ENCODE results near the gene SIGLEC11. TPM values are rescaled to one million over a fixed set of nuclear protein-coding genes. Genes with fewer than 3 reads are reported as not detected.

The SIGLEC11 gene
- total RNA-seq, 1 experiment from 2014 or later = not detected

DNA sequence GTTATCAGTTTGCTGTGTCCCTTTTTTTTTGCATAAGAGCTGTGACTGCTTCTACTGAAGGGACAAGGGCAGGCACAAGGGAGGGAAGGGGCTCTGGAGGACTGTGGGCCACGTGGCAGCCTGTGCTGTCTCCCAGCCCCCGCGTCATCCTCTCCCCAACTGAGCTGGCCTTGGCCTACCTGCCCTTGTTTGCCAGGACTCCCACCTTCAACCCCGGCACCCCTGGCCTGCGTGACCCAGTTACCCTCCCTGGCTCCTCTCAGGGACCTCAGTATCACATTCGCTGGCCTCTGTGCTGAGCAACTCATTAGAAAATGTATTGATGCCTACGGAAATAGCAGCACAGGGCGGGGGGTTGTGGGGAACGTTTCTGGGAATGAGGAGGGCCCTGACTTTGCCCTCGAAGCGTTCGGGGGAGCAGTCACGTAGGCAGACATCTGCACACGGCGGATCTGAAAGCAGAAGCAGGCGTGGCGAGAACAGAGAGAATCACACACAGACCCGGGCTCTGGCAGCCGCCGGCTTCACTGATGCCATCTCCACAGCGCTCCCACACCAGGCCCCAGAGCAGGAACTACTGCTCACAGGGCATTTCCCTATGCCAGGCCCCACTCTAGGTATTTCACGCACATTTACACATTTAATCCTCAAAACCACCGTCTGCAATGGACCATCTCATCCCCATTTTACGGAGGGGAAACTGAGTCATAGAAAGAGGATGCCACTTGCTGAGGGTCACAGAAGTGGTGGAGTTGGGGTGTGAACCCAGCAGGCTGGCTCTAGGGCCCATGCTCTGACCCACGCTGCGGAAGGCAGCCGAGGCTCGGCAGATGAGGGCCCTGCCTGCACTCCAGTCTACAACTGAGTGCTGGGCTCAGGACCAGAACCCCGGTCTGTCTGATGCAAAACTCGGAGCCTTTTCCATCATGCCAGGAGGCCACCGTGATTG is 37.6 kb downstream of the SIGLEC11 start:
- no peaks in the 10 kb centered on the region for H3K27me3 ChIP-seq (replicated peaks)
- peaks cover 96% of the 10 kb centered on the region for H3K36me3 ChIP-seq
- H3K4me3 ChIP-seq = no peak overlapping the region
- DNase-seq (ENCODE audit: low read depth in 1 of 2, low spot score in 2 of 2) = no peak
- H3K27ac ChIP-seq = no peak overlapping the region
- no peaks in the 10 kb centered on the region for H3K9me3 ChIP-seq (replicated peaks)
- H3K4me1 ChIP-seq (replicated peaks) = peaks cover 10% of the 10 kb centered on the region

DNA sequence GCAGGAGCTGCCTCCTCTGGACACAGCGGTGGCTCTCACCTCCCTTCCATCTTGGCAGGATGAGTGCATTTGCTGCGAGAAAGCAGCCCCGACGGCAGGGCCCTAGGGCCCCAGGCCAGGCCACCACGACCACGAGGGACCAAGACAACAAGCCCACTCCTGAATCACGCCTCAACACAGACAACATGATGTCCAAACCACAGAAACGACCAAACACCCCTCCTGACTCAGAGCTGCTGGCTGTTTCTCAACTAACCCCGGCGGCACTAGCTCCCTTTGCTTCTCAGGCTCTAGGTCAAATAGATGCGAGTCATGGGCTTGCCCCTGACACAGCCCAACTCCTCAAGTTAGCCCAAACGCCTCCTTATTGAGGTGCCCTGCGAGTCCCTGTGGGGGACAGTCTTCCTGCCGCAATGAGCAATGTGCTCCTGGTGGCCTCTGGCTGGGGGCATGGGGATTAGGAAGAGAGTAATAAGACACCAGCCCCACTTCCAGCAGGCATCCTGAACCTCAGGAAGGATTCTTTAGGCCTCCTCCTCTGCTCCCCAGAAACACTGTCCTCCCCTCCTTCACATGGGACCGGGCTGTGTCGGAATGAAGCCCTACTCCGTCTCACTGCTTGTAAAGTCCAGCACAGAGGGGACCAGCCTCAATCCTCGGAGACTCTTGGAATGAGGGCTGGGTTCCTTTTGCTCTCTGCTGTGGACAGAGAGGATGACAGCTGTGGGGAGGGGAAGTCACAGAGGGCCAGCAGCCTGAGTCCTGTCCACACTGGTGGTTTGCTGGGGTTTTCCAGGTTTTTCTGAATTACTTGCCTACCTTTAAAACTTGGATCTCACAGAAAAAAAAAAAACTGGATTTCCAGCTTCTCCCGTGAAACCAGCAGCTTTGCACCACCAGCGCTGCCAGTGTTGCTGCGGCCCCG is 38.8 kb downstream of the SIGLEC11 start:
- H3K36me3 ChIP-seq = peaks cover 96% of the 10 kb centered on the region
- H3K4me1 ChIP-seq (replicated peaks) = no peaks in the 10 kb centered on the region
- no peak overlapping the region for H3K27ac ChIP-seq
- no peaks in the 10 kb centered on the region for H3K9me3 ChIP-seq (replicated peaks)
- H3K4me3 ChIP-seq = no peak overlapping the region
- no peak for DNase-seq (ENCODE audit: low read depth in 1 of 2, low spot score in 2 of 2)
- no peaks in the 10 kb centered on the region for H3K27me3 ChIP-seq (replicated peaks)

GRCh38 chr19:49920624-49921363 is 40.2 kb downstream of the SIGLEC11 start:
- DNase-seq (ENCODE audit: low read depth in 1 of 2, low spot score in 2 of 2) = no peak
- H3K36me3 ChIP-seq = peaks cover 93% of the 10 kb centered on the region

DNA sequence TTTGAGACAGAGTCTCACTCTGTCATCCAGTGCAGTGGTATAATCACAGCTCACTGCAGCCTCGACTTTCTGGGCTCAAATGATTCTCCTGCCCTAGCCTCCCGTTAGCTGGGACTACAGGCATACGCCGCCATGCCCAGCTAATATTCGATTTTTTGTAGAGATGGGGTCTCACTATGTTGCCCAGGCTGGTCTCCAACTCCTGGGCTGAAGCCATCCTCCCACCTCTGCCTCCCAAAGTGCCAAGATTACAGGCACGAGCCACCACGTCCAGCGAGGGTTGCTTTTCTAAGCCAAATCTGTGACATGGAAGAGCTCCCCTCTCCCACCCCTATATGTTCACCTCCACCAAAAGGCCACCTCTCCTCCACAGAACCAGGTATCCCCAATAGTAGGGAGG is 42.9 kb downstream of the SIGLEC11 start:
- H3K36me3 ChIP-seq = peaks cover 92% of the 10 kb centered on the region
- no peaks in the 10 kb centered on the region for H3K9me3 ChIP-seq (replicated peaks)
- no peak overlapping the region for H3K27ac ChIP-seq
- no peak for DNase-seq (ENCODE audit: low read depth in 1 of 2, low spot score in 2 of 2)
- no peaks in the 10 kb centered on the region for H3K4me1 ChIP-seq (replicated peaks)
- H3K27me3 ChIP-seq (replicated peaks) = no peaks in the 10 kb centered on the region
- no peak overlapping the region for H3K4me3 ChIP-seq

More at GRCh38 chr19:49920624-49921363, 40.2 kb downstream of the SIGLEC11 start:
- Histone ChIP-seq H3K27ac (no peak overlapping the region), H3K4me1 (replicated peaks) (no peaks in the 10 kb centered on the region), H3K4me3 (no peak overlapping the region), H3K27me3 (replicated peaks) (no peaks in the 10 kb centered on the region), H3K9me3 (replicated peaks) (no peaks in the 10 kb centered on the region)

DNA sequence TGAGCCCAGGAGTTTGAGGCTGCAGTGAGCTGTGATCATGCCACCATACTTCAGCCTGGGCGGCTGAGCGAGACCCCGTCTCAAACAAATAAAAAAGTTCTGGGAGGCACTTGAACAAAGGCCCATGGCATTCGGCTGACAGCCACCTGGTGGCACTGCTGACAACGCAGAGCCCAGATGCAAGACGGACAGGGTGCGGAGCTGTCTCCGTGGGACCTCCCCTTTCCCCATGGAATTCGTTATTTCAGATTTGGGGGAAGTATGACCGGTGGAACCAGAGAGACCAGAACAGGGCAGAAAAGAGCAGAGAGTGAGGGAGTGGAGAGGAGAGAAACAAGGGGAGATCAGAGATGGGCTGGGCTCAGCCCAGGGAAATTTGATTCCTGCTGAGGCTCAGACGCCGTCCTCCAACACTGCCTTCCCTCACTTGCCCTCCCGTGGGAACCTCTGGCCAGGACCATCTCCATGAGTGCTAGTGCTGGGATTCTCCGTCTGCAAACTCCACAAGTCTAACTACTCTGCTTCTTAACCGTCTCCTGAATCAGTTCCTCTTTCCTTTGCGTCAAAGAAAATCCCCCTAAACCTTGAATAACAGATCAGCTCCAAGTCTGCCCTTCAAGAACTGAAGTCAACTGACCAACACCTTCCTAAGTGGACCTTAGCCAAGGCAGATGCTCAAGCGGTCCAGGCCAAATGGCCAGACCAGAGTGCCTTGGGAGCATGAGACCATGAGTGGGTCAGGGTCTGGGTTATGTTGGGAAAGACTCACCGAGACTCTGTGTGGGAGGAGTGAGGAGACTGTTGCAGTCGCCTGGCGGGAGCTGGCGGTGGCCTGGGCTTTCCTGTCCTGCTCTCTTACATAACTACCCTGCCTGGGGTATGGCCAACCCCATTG is 43.9 kb downstream of the SIGLEC11 start:
- Histone ChIP-seq H3K4me3 (no peak overlapping the region), H3K27ac (no peak overlapping the region), H3K4me1 (replicated peaks) (no peaks in the 10 kb centered on the region), H3K9me3 (replicated peaks) (no peaks in the 10 kb centered on the region), H3K27me3 (replicated peaks) (no peaks in the 10 kb centered on the region), H3K36me3 (peaks cover 93% of the 10 kb centered on the region)
- no peak for DNase-seq (ENCODE audit: low read depth in 1 of 2, low spot score in 2 of 2)

DNA sequence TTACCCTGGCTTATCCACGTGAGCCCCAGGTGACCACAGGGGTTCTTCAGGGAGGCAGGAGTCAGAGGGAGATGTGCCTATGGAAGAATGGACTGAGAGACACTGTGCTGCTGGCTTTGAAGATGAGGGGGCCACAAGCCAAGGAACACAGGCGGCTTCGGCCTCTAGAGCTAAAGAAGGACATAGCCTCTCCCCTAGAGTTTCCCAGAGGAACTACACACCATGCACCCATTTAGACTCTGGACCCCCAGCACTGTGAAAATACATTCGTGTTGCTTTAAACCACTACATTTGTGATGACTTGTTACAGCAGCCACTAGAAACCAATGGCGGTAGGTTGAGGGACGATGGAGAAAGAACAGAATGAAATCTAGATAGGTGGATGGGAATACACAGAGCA is 45.7 kb downstream of the SIGLEC11 start:
- no peak for DNase-seq (ENCODE audit: low read depth in 1 of 2, low spot score in 2 of 2)
- no peak overlapping the region for H3K27ac ChIP-seq
- no peaks in the 10 kb centered on the region for H3K4me1 ChIP-seq (replicated peaks)
- no peaks in the 10 kb centered on the region for H3K9me3 ChIP-seq (replicated peaks)
- H3K4me3 ChIP-seq = no peak overlapping the region
- peaks cover 88% of the 10 kb centered on the region for H3K36me3 ChIP-seq
- H3K27me3 ChIP-seq (replicated peaks) = no peaks in the 10 kb centered on the region

GRCh38 chr19:49913720-49914119 is 47.3 kb downstream of the SIGLEC11 start:
- H3K4me3 ChIP-seq = no peak overlapping the region
- H3K4me1 ChIP-seq (replicated peaks) = no peaks in the 10 kb centered on the region
- H3K36me3 ChIP-seq = peaks cover 89% of the 10 kb centered on the region
- DNase-seq (ENCODE audit: low read depth in 1 of 2, low spot score in 2 of 2) = no peak
- no peak overlapping the region for H3K27ac ChIP-seq
- no peaks in the 10 kb centered on the region for H3K9me3 ChIP-seq (replicated peaks)
- H3K27me3 ChIP-seq (replicated peaks) = no peaks in the 10 kb centered on the region

DNA sequence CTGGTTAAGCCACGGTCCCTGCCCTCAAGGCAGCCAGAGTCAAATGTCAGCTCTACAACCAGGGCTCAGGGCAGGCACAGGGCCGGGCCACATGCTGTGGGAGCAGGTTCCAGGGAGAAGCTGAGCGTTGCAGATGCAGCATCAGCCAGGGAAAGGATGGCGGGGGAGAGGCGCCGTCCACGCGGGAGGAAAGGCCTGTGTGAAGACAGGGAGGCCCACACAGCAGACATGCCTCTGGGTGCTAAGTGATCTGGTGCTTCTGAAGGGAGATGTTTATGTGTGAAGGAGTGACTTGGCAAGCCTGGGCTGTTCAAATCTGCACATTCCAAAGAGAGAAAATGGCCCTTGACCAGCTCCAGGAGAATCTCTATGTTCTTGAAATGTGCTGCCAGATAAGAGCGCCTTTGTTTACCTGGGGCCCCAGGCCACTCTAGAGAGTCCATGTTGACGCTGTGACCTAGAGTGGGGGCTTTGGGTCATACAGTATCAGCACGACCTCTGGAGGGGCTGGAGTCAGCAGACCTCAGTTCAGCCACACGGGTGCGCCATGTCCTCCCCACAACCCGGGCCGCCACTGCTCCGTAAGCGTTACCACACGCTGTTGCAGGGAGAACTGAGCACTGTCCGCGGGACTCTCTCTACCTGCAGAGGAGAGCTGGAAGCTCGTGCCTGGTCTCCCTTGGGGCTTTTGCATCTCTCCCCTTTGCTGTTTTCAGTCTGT is 47.8 kb downstream of the SIGLEC11 start:
- no peak for DNase-seq (ENCODE audit: low read depth in 1 of 2, low spot score in 2 of 2)
- Histone ChIP-seq H3K27ac (no peak overlapping the region), H3K9me3 (replicated peaks) (no peaks in the 10 kb centered on the region), H3K36me3 (peaks cover 90% of the 10 kb centered on the region), H3K4me3 (no peak overlapping the region), H3K27me3 (replicated peaks) (no peaks in the 10 kb centered on the region), H3K4me1 (replicated peaks) (no peaks in the 10 kb centered on the region)

GRCh38 chr19:49911381-49912145 is 49.4 kb downstream of the SIGLEC11 start:
- H3K4me1 ChIP-seq (replicated peaks) = no peaks in the 10 kb centered on the region
- H3K4me3 ChIP-seq = no peak overlapping the region
- H3K36me3 ChIP-seq = peaks cover 90% of the 10 kb centered on the region
- DNase-seq (ENCODE audit: low read depth in 1 of 2, low spot score in 2 of 2) = no peak
- H3K27ac ChIP-seq = no peak overlapping the region
- no peaks in the 10 kb centered on the region for H3K9me3 ChIP-seq (replicated peaks)
- no peaks in the 10 kb centered on the region for H3K27me3 ChIP-seq (replicated peaks)

DNA sequence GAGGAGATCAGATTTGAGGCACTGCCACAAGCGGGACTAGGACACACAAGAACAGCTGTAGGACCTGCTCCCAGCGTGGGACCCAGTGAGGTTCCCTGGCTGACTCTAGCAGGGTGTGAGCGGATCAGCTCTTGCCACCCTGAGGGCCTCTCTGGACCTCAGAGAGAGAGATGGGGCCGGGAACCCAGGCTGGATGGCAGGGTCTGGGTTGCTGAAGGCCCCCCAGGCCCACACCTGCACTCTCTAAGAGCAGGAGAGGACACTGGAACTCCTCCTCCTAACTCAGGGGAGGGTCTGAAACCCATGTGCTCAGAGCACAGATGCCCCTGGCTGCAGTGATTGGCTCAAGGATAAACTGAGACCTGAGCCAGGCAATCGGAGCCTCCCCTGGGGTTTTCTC is 50.8 kb downstream of the SIGLEC11 start:
- H3K4me3 ChIP-seq = no peak overlapping the region
- H3K27me3 ChIP-seq (replicated peaks) = no peaks in the 10 kb centered on the region
- no peak for DNase-seq (ENCODE audit: low read depth in 1 of 2, low spot score in 2 of 2)
- no peak overlapping the region for H3K27ac ChIP-seq
- no peaks in the 10 kb centered on the region for H3K9me3 ChIP-seq (replicated peaks)
- no peaks in the 10 kb centered on the region for H3K4me1 ChIP-seq (replicated peaks)
- H3K36me3 ChIP-seq = peaks cover 88% of the 10 kb centered on the region

GRCh38 chr19:49908480-49909420 is 52.2 kb downstream of the SIGLEC11 start:
- no peaks in the 10 kb centered on the region for H3K27me3 ChIP-seq (replicated peaks)
- no peak overlapping the region for H3K4me3 ChIP-seq
- H3K36me3 ChIP-seq = peaks cover 75% of the 10 kb centered on the region
- no peak for DNase-seq (ENCODE audit: low read depth in 1 of 2, low spot score in 2 of 2)
- H3K9me3 ChIP-seq (replicated peaks) = no peaks in the 10 kb centered on the region
- no peaks in the 10 kb centered on the region for H3K4me1 ChIP-seq (replicated peaks)
- no peak overlapping the region for H3K27ac ChIP-seq

Data from SJSA1 (cell line).